Stomach (tissue), 9 donors: ENCODE data around the gene UNC5B. TPM values are rescaled to one million over a fixed set of nuclear protein-coding genes. Genes with fewer than 3 reads are reported as not detected.

Experiments
- DNase-seq, 2 donors: peaks; one replicate each; pipeline versions ENCODE4 v3.0.0 to v3.0.0-alpha.2; 2013 to 2019
- H3K27ac ChIP-seq, 5 donors: fragments of 200-600 bp in 4 of 5; sonication (generic) in 4 of 5; one replicate each; pipeline ENCODE4 v1.5.1; 2013 to 2019; ENCODE audit warnings: mild to moderate bottlenecking in 1 of 5, moderate library complexity in 1 of 5
- H3K27me3 ChIP-seq, 3 donors: fragments of 200-600 bp; sonication (generic); one replicate each; pipeline ENCODE4 v1.5.1; 2017 to 2019; ENCODE audit warnings: mixed run types in 1 of 3
- H3K36me3 ChIP-seq, 4 donors: fragments of 200-600 bp; sonication (generic); 1 replicate in 3 of 4; 2 replicates in 1 of 4; pipeline ENCODE4 v1.5.1; 2016 to 2019
- H3K4me1 ChIP-seq, 4 donors: fragments of 200-600 bp; sonication (generic); one replicate each; pipeline ENCODE4 v1.5.1; 2016 to 2019
- H3K4me3 ChIP-seq, 4 donors: fragments of 200-600 bp; sonication (generic) in 3 of 4; one replicate each; pipeline ENCODE4 v1.5.1; 2016 to 2019; ENCODE audit warnings: mild to moderate bottlenecking in 1 of 4
- H3K9me3 ChIP-seq, 4 donors: fragments of 200-600 bp; sonication (generic); one replicate each; pipeline ENCODE4 v1.5.1; 2016 to 2019
- CTCF ChIP-seq, 7 experiments: fragments of 450-650 bp in 4 of 7; fragments of 200-600 bp in 3 of 7; sonication (generic) in 3 of 7; IDR thresholded peaks; one replicate each; pipeline ENCODE4 v1.5.1; 2016 to 2019; ENCODE audit warnings: antibody characterized with exemption in 7 of 7, control low read depth in 2 of 7, mild to moderate bottlenecking in 1 of 7
- EP300 ChIP-seq: sonication (generic); formaldehyde crosslinking; IDR thresholded peaks from one replicate; pipeline ENCODE4 v1.6.1; 2017; ENCODE audit warnings: antibody characterized with exemption
- POLR2A ChIP-seq, 4 donors: fragments of 450-650 bp; IDR thresholded peaks; one replicate each; pipeline ENCODE4 v1.6.1; 2016; ENCODE audit warnings: antibody characterized with exemption in 4 of 4, control low read depth in 2 of 4, mild to moderate bottlenecking in 1 of 4, moderate library complexity in 1 of 4
- POLR2AphosphoS5 ChIP-seq, 3 donors: sonication (generic); formaldehyde crosslinking; IDR thresholded peaks; one replicate each; pipeline ENCODE4 v1.6.1; 2016; ENCODE audit warnings: antibody characterized with exemption in 3 of 3
- WGBS, 5 donors: extraction: QIAGEN DNeasy Blood & Tissue Kit in 3 of 5; methylation state at CpG; one replicate each; pipeline versions ENCODE4 v1.1.5 to v1.1.7; 2013 to 2018; 5-methylcytosine and 5-hydroxymethylcytosine counted together
- intact Hi-C: fragments of 100-400 bp; cut with DNase I; formaldehyde crosslinking; loops from one replicate; pipeline ENCODE4 v1.15.1; 2023; ENCODE audit warnings: low total_unique reads
- polyA plus RNA-seq, 3 donors: library from polyadenylated mRNA; stranded (reverse); fragments of 200-250 nt; gene quantifications; one replicate each; pipeline ENCODE4 v1.2.3, GENCODE V29; 2013
- total RNA-seq, 5 donors: library from RNA; depleted of rRNA; stranded (reverse); fragments of >200 nt; gene quantifications; one replicate each; pipeline versions ENCODE4 v1.1.0 to v1.2.3, GENCODE V29; 2014 to 2016
- donor health status: healthy with polysubstance abuse.
- donor health status: Bipolar disorder and iron deficiency.
- donor health status: healthy.

Gene UNC5B
- total and polyA plus RNA-seq, 8 donors = 1.4 to 42.9 (median 5.7) TPM

DNA sequence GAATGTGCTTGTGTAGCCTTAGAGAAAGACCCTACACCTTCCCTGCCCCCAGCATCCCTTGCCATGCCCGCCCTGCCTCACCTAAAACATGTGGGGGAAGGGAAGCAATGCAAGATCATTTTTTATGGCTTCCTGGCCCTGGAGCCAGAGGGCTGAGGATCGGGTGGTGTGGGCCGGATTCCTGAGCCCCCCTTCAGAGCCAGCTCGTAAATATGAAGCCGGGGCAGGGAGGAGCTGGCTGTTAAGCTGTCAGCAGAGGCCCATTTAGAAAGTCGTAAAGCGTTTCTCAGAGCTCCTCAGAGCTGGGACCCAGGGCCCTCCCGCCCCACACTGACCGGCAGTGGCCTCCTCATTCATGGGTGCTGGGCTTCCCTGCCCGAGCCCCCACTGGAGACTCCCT lies 23.9 kb downstream of the UNC5B start:
- TF ChIP-seq POLR2AphosphoS5 (IDR thresholded peaks at IDR 0.05) (no peak), EP300 (no peak), CTCF (IDR thresholded peaks at IDR 0.05) (no peak), POLR2A (IDR thresholded peaks at IDR 0.05) (no peak)
- H3K27ac ChIP-seq = no peak overlapping the region
- DNase-seq = no peak

GRCh38 chr10:71236822-71237682 lies 24.7 kb downstream of the UNC5B start:
- intact Hi-C loops = no loop called here
- 78 to 87% (median 81%) methylated on average over 14 to 15 of the region's 15 CpGs for WGBS, 5 donors
- TF ChIP-seq CTCF (IDR thresholded peaks at IDR 0.05) (no peak), POLR2A (IDR thresholded peaks at IDR 0.05) (no peak), EP300 (no peak), POLR2AphosphoS5 (IDR thresholded peaks at IDR 0.05) (no peak)

More for the DNA sequence above, 23.9 kb downstream of the UNC5B start:
- intact Hi-C loops = no loop called here
- Histone ChIP-seq H3K4me3 (no peak overlapping the region), H3K9me3 (no peaks in the 10 kb centered on the region), H3K27me3 (no peaks in the 10 kb centered on the region), H3K36me3 (no peaks in the 10 kb centered on the region), H3K4me1 (peaks cover 18 to 61% (median 51%) of the 10 kb centered on the region in 4 donors)
- 66 to 90% (median 82%) methylated on average over 5 to 10 of the region's 10 CpGs for WGBS, 5 donors

GRCh38 chr10:71237843-71238623 lies 25.7 kb downstream of the UNC5B start:
- no peak for DNase-seq
- H3K4me1 ChIP-seq = peaks cover 9 to 61% (median 49%) of the 10 kb centered on the region in 4 donors
- intact Hi-C loops = no loop called here

More at GRCh38 chr10:71236822-71237682, 24.7 kb downstream of the UNC5B start:
- H3K9me3 ChIP-seq = no peaks in the 10 kb centered on the region
- no peaks in the 10 kb centered on the region for H3K27me3 ChIP-seq
- H3K36me3 ChIP-seq = no peaks in the 10 kb centered on the region
- no peak overlapping the region for H3K4me3 ChIP-seq
- H3K27ac ChIP-seq = no peak overlapping the region
- DNase-seq = no peak
- peaks cover 11 to 61% (median 51%) of the 10 kb centered on the region in 4 donors for H3K4me1 ChIP-seq

More at GRCh38 chr10:71237843-71238623, 25.7 kb downstream of the UNC5B start:
- no peak for TF ChIP-seq EP300
- TF ChIP-seq POLR2AphosphoS5 (IDR thresholded peaks at IDR 0.05) = no peak
- no peak for TF ChIP-seq POLR2A (IDR thresholded peaks at IDR 0.05)
- no peak for TF ChIP-seq CTCF (IDR thresholded peaks at IDR 0.05)
- Histone ChIP-seq H3K27me3 (no peaks in the 10 kb centered on the region), H3K9me3 (no peaks in the 10 kb centered on the region), H3K27ac (no peak overlapping the region), H3K4me3 (no peak overlapping the region), H3K36me3 (no peaks in the 10 kb centered on the region)
- 76 to 87% (median 79%) methylated on average over 11 of the region's 11 CpGs for WGBS, 5 donors
